Caco-2 (cell line): ENCODE data around the gene FZD2. TPM values are rescaled to one million over a fixed set of nuclear protein-coding genes. Genes with fewer than 3 reads are reported as not detected.

Experiments
- BruUV-seq: library from RNA; stranded (reverse); fragments of 400-500 nt; replicated peaks from 2 replicates; lab custom pipeline; 2021; lab: Mats Ljungman, UMichigan
- CTCF ChIA-PET: fragments of 300-600 bp; sonication (Branson Sonifier 250); formaldehyde crosslinking; loops from one replicate; lab custom pipeline; 2022; ENCODE audit warnings: antibody characterized with exemption; lab: Charles Lee
- POLR2A ChIA-PET: fragments of 300-600 bp; sonication (Branson Sonifier 250); formaldehyde crosslinking; loops from one replicate; lab custom pipeline; 2022; ENCODE audit warnings: antibody characterized with exemption; lab: Charles Lee
- DNase-seq, 2 experiments: peaks; one replicate each; pipeline versions ENCODE4 v3.0.0 to v3.0.0-alpha.2; 2020 to 2022
- H3K27me3 ChIP-seq: replicated peaks from 2 replicates; pipeline ENCODE4 v1.6.0; 2011; ENCODE audit warnings: low read length; ENCODE audit not compliant: control insufficient read depth, insufficient read depth
- H3K36me3 ChIP-seq: 2 replicates; pipeline ENCODE4 v1.5.1; 2011; ENCODE audit warnings: low read length; ENCODE audit not compliant: control insufficient read depth, insufficient read depth
- H3K4me1 ChIP-seq: fragments of 250-450 bp; sonication (Bioruptor Pico); 2 replicates; pipeline ENCODE4 v1.5.1; 2020; ENCODE audit warnings: mild to moderate bottlenecking
- H3K4me3 ChIP-seq: 2 replicates; pipeline ENCODE4 v1.5.1; 2011; ENCODE audit warnings: low read depth, mild to moderate bottlenecking, control low read depth, low read length
- H3K9me3 ChIP-seq: fragments of 250-450 bp; sonication (Bioruptor Pico); 2 replicates; pipeline ENCODE4 v1.5.1; 2020; ENCODE audit warnings: mild to moderate bottlenecking, moderate library complexity
- H3K27ac Mint-ChIP-seq: one replicate; pipeline ENCODE4 v1.8.0; 2022; ENCODE audit warnings: mixed read lengths; ENCODE audit not compliant: unreplicated experiment
- H3K27me3 Mint-ChIP-seq: one replicate; pipeline ENCODE4 v1.8.0; 2022; ENCODE audit warnings: mixed read lengths; ENCODE audit not compliant: insufficient read depth, unreplicated experiment
- H3K36me3 Mint-ChIP-seq: one replicate; pipeline ENCODE4 v1.8.0; 2022; ENCODE audit warnings: mild to moderate bottlenecking, mixed read lengths; ENCODE audit not compliant: insufficient read depth, unreplicated experiment
- H3K4me1 Mint-ChIP-seq: one replicate; pipeline ENCODE4 v1.8.0; 2022; ENCODE audit warnings: low read depth, mixed read lengths; ENCODE audit not compliant: unreplicated experiment
- H3K4me3 Mint-ChIP-seq: one replicate; pipeline ENCODE4 v1.8.0; 2022; ENCODE audit warnings: mild to moderate bottlenecking, moderate library complexity, mixed read lengths; ENCODE audit not compliant: unreplicated experiment
- H3K9me3 Mint-ChIP-seq: one replicate; pipeline ENCODE4 v1.8.0; 2022; ENCODE audit warnings: mixed read lengths; ENCODE audit not compliant: unreplicated experiment
- intact Hi-C: fragments of 100-400 bp; cut with micrococcal nuclease; formaldehyde crosslinking; loops from one replicate; pipeline ENCODE4 v1.10.0; 2022; ENCODE audit not compliant: unreplicated experiment
- total RNA-seq: library from RNA; stranded (reverse); gene quantifications from 2 replicates; pipeline ENCODE4 v1.2.3, GENCODE V29; 2022
- TF ChIP-seq, protein P1 (sequence below), 2 experiments: fragments of 200-600 bp in 1 of 2; IDR thresholded peaks; 1 replicate in 1 of 2; 2 replicates in 1 of 2; pipeline versions ENCODE4 v1.5.1 to v1.8.0; 2011 to 2022; ENCODE audit warnings: antibody characterized with exemption in 1 of 2, control low read depth in 1 of 2, inconsistent platforms in 1 of 2, low read depth in 1 of 2, low read length in 1 of 2, mild to moderate bottlenecking in 1 of 2, moderate library complexity in 1 of 2; ENCODE audit not compliant: insufficient read depth in 1 of 2, severe bottlenecking in 1 of 2, unreplicated experiment in 1 of 2

FZD2 gene
- total RNA-seq, 1 experiment from 2014 or later = 39.5 TPM

DNA sequence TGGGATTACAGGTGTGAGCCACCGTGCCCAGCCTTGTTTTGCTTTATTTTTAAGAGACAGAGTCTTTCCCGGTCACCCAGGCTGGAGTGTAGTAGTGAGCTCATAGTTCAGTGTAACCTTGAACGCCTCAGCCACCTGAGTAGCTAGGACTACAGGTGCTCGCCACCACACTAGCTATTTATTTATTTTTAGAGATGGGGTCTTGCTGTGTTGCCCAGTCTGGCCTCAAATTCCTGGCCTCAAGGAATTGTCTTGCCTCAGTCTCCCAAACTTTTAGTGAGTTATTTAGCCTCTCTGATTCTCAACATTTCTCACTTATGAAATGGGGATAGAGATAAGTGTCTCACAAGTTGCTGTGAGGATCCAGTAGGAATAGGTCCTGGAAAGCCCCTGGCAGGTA, 21.7 kb downstream of the FZD2 start:
- Histone ChIP-seq H3K4me3 (no peak overlapping the region), H3K9me3 (no peaks in the 10 kb centered on the region), H3K27me3 (no peaks in the 10 kb centered on the region), H3K36me3 (no peaks in the 10 kb centered on the region), H3K4me1 (peaks cover under 1% of the 10 kb centered on the region; the same call in 1 of the 2 replicates)
- H3K27ac Mint-ChIP-seq = no peak overlapping the region
- ChIA-PET POLR2A (interaction anchor here (0.7 kb wide), 1 partner anchor 22 kb away, joined by 4 read pairs; the partner anchor contains the start of gene FZD2), CTCF (interaction anchor here (1.0 kb wide), 1 partner anchor 45 kb away, joined by 3 read pairs; no protein-coding TSS in a partner anchor)
- BruUV-seq = no TSS peak
- TF ChIP-seq, protein P1, sequence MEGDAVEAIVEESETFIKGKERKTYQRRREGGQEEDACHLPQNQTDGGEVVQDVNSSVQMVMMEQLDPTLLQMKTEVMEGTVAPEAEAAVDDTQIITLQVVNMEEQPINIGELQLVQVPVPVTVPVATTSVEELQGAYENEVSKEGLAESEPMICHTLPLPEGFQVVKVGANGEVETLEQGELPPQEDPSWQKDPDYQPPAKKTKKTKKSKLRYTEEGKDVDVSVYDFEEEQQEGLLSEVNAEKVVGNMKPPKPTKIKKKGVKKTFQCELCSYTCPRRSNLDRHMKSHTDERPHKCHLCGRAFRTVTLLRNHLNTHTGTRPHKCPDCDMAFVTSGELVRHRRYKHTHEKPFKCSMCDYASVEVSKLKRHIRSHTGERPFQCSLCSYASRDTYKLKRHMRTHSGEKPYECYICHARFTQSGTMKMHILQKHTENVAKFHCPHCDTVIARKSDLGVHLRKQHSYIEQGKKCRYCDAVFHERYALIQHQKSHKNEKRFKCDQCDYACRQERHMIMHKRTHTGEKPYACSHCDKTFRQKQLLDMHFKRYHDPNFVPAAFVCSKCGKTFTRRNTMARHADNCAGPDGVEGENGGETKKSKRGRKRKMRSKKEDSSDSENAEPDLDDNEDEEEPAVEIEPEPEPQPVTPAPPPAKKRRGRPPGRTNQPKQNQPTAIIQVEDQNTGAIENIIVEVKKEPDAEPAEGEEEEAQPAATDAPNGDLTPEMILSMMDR (IDR thresholded peaks at IDR 0.05; ENCODE audit: insufficient read depth in 1 of 2, low read depth in 1 of 2, low read length in 1 of 2, severe bottlenecking in 1 of 2, unreplicated experiment in 1 of 2) = no peak
- DNase-seq = no peak
- H3K9me3 Mint-ChIP-seq = no peaks in the 10 kb centered on the region
- intact Hi-C loops = no loop called here
- no peaks in the 10 kb centered on the region for H3K27me3 Mint-ChIP-seq
- H3K4me1 Mint-ChIP-seq = peaks cover 7% of the 10 kb centered on the region
- no peaks in the 10 kb centered on the region for H3K36me3 Mint-ChIP-seq
- no peak overlapping the region for H3K4me3 Mint-ChIP-seq

- CTCF ChIA-PET = interaction anchor here (0.6 kb wide), 1 partner anchor 19 kb away, joined by 3 read pairs; no protein-coding TSS in a partner anchor
- no peaks in the 10 kb centered on the region for H3K9me3 Mint-ChIP-seq
- no peak overlapping the region for H3K27ac Mint-ChIP-seq
- Histone ChIP-seq H3K4me1 (peaks cover 19% of the 10 kb centered on the region), H3K36me3 (no peaks in the 10 kb centered on the region), H3K4me3 (no peak overlapping the region), H3K9me3 (no peaks in the 10 kb centered on the region), H3K27me3 (no peaks in the 10 kb centered on the region)
- peaks cover 24% of the 10 kb centered on the region for H3K4me1 Mint-ChIP-seq
- intact Hi-C loops = no loop called here
- BruUV-seq = no TSS peak
- H3K36me3 Mint-ChIP-seq = no peaks in the 10 kb centered on the region
- TF ChIP-seq, protein P1 (IDR thresholded peaks at IDR 0.05; ENCODE audit: insufficient read depth in 1 of 2, low read depth in 1 of 2, low read length in 1 of 2, severe bottlenecking in 1 of 2, unreplicated experiment in 1 of 2) = peak in 1 of 2 experiments; percentile 0
- no peak overlapping the region for H3K4me3 Mint-ChIP-seq
- no peaks in the 10 kb centered on the region for H3K27me3 Mint-ChIP-seq
- DNase-seq = no peak
- POLR2A ChIA-PET = no interaction called here
Measured at GRCh38 chr17:44581868-44582267, 24.6 kb downstream of the FZD2 start.

DNA sequence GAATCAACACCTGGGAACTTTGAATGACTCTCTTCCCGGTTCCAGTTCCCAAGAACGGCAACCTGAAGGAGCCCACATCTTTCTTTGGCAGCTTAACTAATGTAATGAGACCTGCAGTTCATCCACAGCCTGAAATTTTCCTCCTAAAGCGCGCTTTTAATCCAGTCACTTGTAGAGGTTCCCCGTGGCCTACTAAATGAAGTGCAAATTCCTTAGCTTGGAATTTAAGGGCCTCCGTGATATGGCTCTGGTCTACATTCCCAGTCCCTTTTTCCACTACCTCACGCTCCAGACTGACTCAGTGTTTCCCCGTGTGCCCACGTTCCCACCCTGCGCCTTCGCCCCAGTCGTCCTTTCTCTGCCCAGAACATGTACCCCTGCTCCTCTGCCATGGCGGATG, 27.2 kb downstream of the FZD2 start:
- Mint-ChIP-seq H3K4me3 (no peak overlapping the region), H3K4me1 (peaks cover 33% of the 10 kb centered on the region), H3K27me3 (no peaks in the 10 kb centered on the region), H3K27ac (peak overlapping the region; percentile 25), H3K36me3 (no peaks in the 10 kb centered on the region), H3K9me3 (no peaks in the 10 kb centered on the region)
- intact Hi-C loops = no loop called here
- ChIA-PET POLR2A (no interaction called here), CTCF (interaction anchor here (0.6 to 1.5 kb wide), 2 partner anchors 51 to 115 kb away, joined by 3 to 4 read pairs; no protein-coding TSS in a partner anchor)
- Histone ChIP-seq H3K4me3 (no peak overlapping the region), H3K9me3 (no peaks in the 10 kb centered on the region), H3K36me3 (no peaks in the 10 kb centered on the region), H3K27me3 (no peaks in the 10 kb centered on the region), H3K4me1 (peaks cover 33% of the 10 kb centered on the region)
- DNase-seq = no peak
- BruUV-seq = no TSS peak
- TF ChIP-seq, protein P1 (IDR thresholded peaks at IDR 0.05; ENCODE audit: insufficient read depth in 1 of 2, low read depth in 1 of 2, low read length in 1 of 2, severe bottlenecking in 1 of 2, unreplicated experiment in 1 of 2) = no peak
